MCF 10A (cell line): ENCODE measurements around the gene ASB4. TPM values are rescaled to one million over a fixed set of nuclear protein-coding genes. Genes with fewer than 3 reads are reported as not detected.

Experiments used
- BruUV-seq: library from RNA; stranded (reverse); fragments of 400-500 nt; replicated peaks from 2 replicates; lab custom pipeline; 2021; lab: Mats Ljungman, UMichigan
- CTCF ChIA-PET: fragments of 300-600 bp; sonication (Branson Sonifier 250); formaldehyde crosslinking; extraction: SDS; loops from one replicate; lab custom pipeline; 2021; ENCODE audit warnings: antibody characterized with exemption, inconsistent platforms; lab: Yijun Ruan, JAX
- POLR2A ChIA-PET: fragments of 300-600, 350-650 bp; sonication (Branson Sonifier 250); formaldehyde crosslinking; extraction: SDS; loops from one replicate; lab custom pipeline; 2020; ENCODE audit warnings: antibody characterized with exemption, inconsistent platforms; lab: Yijun Ruan, JAX
- DNase-seq: peaks from one replicate; pipeline ENCODE4 v3.0.0-alpha.2; 2018; ENCODE audit not compliant: unreplicated experiment
- H3K27ac Mint-ChIP-seq: one replicate; pipeline ENCODE4 v1.8.0; 2022; ENCODE audit warnings: mild to moderate bottlenecking, low read depth, mixed read lengths; ENCODE audit not compliant: unreplicated experiment
- H3K27me3 Mint-ChIP-seq: one replicate; pipeline ENCODE4 v1.8.0; 2022; ENCODE audit warnings: mixed read lengths; ENCODE audit not compliant: insufficient read depth, unreplicated experiment
- H3K36me3 Mint-ChIP-seq: one replicate; pipeline ENCODE4 v1.8.0; 2022; ENCODE audit warnings: mild to moderate bottlenecking, moderate library complexity, mixed read lengths; ENCODE audit not compliant: insufficient read depth, unreplicated experiment
- H3K4me1 Mint-ChIP-seq: one replicate; pipeline ENCODE4 v1.8.0; 2022; ENCODE audit warnings: mixed read lengths; ENCODE audit not compliant: insufficient read depth, unreplicated experiment
- H3K4me3 Mint-ChIP-seq: one replicate; pipeline ENCODE4 v1.8.0; 2022; ENCODE audit warnings: mild to moderate bottlenecking, moderate library complexity, mixed read lengths; ENCODE audit not compliant: unreplicated experiment
- H3K9me3 Mint-ChIP-seq: one replicate; pipeline ENCODE4 v1.8.0; 2022; ENCODE audit warnings: mixed read lengths; ENCODE audit not compliant: unreplicated experiment
- intact Hi-C: fragments of 100-400 bp; cut with micrococcal nuclease; formaldehyde crosslinking; loops from 2 replicates; pipeline ENCODE4 v1.14.1; 2022
- total RNA-seq: library from RNA; stranded (reverse); gene quantifications from 2 replicates; pipeline ENCODE4 v1.2.3, GENCODE V29; 2022
- TF ChIP-seq, protein P1 (sequence below): fragments of 200-600 bp; IDR thresholded peaks from one replicate; pipeline ENCODE4 v1.8.0; 2022; ENCODE audit warnings: antibody characterized with exemption, mild to moderate bottlenecking; ENCODE audit not compliant: unreplicated experiment

The ASB4 gene
- total RNA-seq, 1 experiment from 2014 or later = not detected

DNA sequence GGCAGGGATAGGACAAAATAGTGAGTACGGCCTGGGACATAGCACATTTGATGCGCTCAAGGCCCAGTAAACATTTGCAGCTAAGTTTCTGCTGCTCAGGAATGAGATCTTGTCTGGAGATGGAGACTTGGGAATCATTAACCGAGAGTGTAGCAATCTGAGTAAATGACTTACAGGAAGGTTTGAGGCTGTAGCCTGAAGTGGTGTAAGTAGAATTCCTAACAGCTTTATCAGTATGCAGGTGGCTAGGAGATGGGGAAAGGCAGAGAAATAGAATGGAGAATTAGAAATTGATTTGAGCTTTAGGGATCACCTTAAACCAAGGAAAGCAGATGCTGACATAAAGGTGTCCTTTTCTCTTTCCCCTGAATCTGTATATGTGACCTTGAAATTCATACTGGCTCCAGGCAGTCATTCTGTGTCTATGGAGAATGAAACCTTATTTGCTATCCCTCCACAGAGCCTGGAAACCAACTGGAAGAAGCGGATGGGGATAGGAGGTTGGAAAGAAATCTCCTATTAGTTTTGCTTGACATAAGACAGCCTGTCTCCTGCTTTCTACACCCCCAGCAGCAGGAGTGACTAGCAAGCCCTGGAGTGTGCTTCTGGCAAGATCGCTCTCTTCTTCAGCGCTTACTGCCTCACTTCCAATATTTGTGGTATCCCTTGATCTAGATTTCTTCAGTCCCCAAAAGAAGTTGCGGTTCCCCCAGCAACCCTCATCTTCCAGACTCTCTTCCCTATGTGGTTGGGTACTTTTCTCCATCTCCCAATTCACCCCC is 44.5 kb upstream of the ASB4 start:
- ChIA-PET CTCF (interaction anchor here (0.8 to 1.1 kb wide), 2 partner anchors 246 to 1046 kb away, joined by 3 read pairs; no protein-coding TSS in a partner anchor), POLR2A (no interaction called here)
- TF ChIP-seq, protein P1, sequence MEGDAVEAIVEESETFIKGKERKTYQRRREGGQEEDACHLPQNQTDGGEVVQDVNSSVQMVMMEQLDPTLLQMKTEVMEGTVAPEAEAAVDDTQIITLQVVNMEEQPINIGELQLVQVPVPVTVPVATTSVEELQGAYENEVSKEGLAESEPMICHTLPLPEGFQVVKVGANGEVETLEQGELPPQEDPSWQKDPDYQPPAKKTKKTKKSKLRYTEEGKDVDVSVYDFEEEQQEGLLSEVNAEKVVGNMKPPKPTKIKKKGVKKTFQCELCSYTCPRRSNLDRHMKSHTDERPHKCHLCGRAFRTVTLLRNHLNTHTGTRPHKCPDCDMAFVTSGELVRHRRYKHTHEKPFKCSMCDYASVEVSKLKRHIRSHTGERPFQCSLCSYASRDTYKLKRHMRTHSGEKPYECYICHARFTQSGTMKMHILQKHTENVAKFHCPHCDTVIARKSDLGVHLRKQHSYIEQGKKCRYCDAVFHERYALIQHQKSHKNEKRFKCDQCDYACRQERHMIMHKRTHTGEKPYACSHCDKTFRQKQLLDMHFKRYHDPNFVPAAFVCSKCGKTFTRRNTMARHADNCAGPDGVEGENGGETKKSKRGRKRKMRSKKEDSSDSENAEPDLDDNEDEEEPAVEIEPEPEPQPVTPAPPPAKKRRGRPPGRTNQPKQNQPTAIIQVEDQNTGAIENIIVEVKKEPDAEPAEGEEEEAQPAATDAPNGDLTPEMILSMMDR = no peak
- BruUV-seq = no TSS peak
- no peak overlapping the region for H3K4me3 Mint-ChIP-seq
- H3K36me3 Mint-ChIP-seq = no peaks in the 10 kb centered on the region
- no peaks in the 10 kb centered on the region for H3K9me3 Mint-ChIP-seq
- no peak for DNase-seq
- no peaks in the 10 kb centered on the region for H3K27me3 Mint-ChIP-seq
- peaks cover 36% of the 10 kb centered on the region for H3K4me1 Mint-ChIP-seq
- intact Hi-C loops = no loop called here
- peak overlapping the region; percentile 0 for H3K27ac Mint-ChIP-seq

DNA sequence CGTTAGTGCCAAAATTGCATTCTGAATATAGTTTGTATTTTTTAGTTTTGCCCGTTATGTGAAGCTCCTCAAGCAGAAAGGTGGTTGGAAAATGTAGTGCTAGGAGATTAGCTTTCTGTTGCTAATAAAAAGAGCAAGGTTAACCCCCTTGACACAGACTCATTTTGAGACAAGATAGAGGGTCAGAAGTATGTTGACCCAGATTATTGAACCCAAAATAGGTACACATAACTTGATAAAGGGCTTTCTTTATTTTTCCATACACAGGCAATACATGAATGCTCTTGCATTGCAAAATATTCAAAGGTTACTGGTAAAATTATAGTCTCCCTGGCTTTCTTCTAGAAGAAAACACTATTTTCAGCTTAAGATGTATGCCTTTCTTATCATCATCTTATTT is 40.9 kb upstream of the ASB4 start:
- no peak for DNase-seq
- ChIA-PET CTCF (interaction anchor here (0.7 kb wide), 1 partner anchor 31 kb away, joined by 3 read pairs; no protein-coding TSS in a partner anchor), POLR2A (interaction anchor here (0.7 to 2.6 kb wide), 4 partner anchors 8 to 14 kb away, joined by 3 to 22 read pairs (median 4); partner anchors contain the start of gene PON2)
- Mint-ChIP-seq H3K27me3 (no peaks in the 10 kb centered on the region), H3K4me3 (no peak overlapping the region), H3K9me3 (no peaks in the 10 kb centered on the region), H3K4me1 (peaks cover 21% of the 10 kb centered on the region), H3K36me3 (no peaks in the 10 kb centered on the region), H3K27ac (no peak overlapping the region)
- intact Hi-C loops = no loop called here
- no TSS peak for BruUV-seq
- TF ChIP-seq, protein P1 = no peak

DNA sequence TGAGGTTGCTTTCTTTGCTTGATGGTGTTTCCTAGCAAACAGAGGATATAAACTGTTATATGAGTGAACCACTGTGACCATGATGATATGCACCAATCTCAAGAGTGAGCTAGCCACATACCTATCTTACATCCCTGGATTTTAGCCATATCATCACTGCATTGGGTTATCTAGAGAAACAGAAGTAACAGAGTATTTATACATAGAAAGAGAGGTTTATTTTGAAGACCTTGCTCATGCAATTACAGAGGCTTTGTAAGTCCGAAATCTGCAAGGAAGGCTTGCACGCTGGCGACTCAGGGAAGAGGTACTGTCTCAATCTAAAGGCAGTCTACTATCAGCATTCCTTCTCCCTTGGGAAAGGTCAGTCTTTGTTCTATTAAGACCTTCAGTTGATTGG is 39.1 kb upstream of the ASB4 start:
- intact Hi-C loops = no loop called here
- no peaks in the 10 kb centered on the region for H3K36me3 Mint-ChIP-seq
- H3K27me3 Mint-ChIP-seq = no peaks in the 10 kb centered on the region
- peaks cover 7% of the 10 kb centered on the region for H3K4me1 Mint-ChIP-seq
- H3K9me3 Mint-ChIP-seq = no peaks in the 10 kb centered on the region
- ChIA-PET POLR2A (interaction anchor here (1.1 to 1.3 kb wide), 3 partner anchors 9 to 12 kb away, joined by 4 to 5 read pairs (median 4); partner anchors contain the start of gene PON2), CTCF (interaction anchor here (0.6 to 1.1 kb wide), 2 partner anchors 242 to 1051 kb away, joined by 3 to 4 read pairs; no protein-coding TSS in a partner anchor)
- BruUV-seq = no TSS peak
- TF ChIP-seq, protein P1 = no peak
- H3K27ac Mint-ChIP-seq = no peak overlapping the region
- DNase-seq = no peak
- H3K4me3 Mint-ChIP-seq = no peak overlapping the region

DNA sequence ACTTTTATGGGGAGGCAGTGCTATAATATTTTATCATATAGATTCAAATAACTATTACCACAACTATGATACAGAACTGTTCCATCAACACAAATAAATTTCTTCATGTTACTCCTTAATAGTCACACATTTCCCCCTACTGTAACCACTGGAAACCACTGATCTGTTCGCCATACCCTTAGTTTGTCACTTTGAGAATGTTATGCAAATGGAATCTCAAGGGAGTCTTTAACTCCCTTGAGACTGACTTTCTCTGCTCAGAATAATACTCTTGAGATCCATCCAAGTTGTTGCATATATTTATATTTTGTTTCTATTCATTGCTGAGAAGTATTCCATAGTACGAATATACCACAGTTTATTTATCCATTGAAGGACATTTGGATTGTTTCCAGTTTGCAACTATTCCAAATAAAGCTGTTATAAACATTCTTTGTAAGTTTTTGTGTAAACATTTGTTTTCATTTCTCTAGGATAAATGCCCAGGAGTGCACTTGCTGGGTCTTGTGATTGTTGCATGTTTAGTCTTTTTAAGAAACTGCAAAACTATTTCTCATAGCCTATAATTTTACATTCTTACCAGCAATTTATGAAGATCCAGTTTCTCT is 31.2 kb upstream of the ASB4 start:
- TF ChIP-seq, protein P1 = no peak
- intact Hi-C loops = no loop called here
- Mint-ChIP-seq H3K4me3 (no peak overlapping the region), H3K9me3 (no peaks in the 10 kb centered on the region), H3K36me3 (no peaks in the 10 kb centered on the region), H3K4me1 (no peaks in the 10 kb centered on the region), H3K27me3 (peaks cover 10% of the 10 kb centered on the region), H3K27ac (no peak overlapping the region)
- POLR2A ChIA-PET = no interaction called here
- CTCF ChIA-PET = interaction anchor here (0.8 kb wide), 1 partner anchor 31 kb away, joined by 3 read pairs; no protein-coding TSS in a partner anchor
- no TSS peak for BruUV-seq
- no peak for DNase-seq
